Measurements from ENCODE around the gene TUBGCP4. TPM values are rescaled to one million over a fixed set of nuclear protein-coding genes. Genes with fewer than 3 reads are reported as not detected.
A peak's percentile ranks its signal among the peaks of the same experiment; 100 is the strongest.

The TUBGCP4 gene
- total and polyA plus RNA-seq, 9 of the 15 experiments (the other 6 are each of a cell fraction or from before 2014, with no cell fraction given), result 10.7 to 50.2 (median 29.6) TPM

DNA sequence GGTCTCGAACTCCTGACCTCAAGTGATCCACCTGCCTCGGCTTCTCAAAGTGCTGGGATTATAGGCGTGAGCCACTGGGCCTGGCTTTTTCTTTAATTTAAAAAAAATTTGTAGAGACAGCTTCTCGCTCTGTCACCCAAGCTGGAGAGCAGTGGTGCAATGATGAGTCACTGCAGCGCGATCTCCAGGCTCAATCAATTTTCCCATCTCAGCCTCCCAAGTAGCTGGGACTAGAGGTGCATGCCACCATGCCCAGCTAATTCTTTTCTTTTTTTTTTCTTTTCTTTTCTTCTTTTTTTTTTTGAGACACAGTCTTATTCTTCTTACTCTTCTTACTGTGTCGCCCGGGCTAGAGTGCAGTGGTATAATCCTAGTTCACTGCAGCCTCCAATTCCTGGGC lies 19.8 kb downstream of the TUBGCP4 start:
- H2AFZ ChIP-seq (ENCODE audit: low read depth, low read length), result no peak overlapping the region
- H4K20me1 ChIP-seq (replicated peaks; ENCODE audit: control insufficient read depth, insufficient read depth, low read length), result no peaks in the 10 kb centered on the region
- intact Hi-C loops (cut with micrococcal nuclease) (no loop called here), in situ Hi-C loops (cut with MboI) (no loop called here)
- POLR2A ChIA-PET, result interaction anchor here (1.0 to 1.3 kb wide), 3 partner anchors 8 to 15 kb away, joined by 3 to 8 read pairs (median 3); no protein-coding TSS in a partner anchor
- no peak overlapping the region for H3K9ac ChIP-seq (ENCODE audit: insufficient read depth in 1 of 2, low read depth in 2 of 2, low read length in 2 of 2)
- H3K36me3 ChIP-seq (ENCODE audit: control insufficient read depth, insufficient read depth, low read length), result peaks cover 66% of the 10 kb centered on the region
- H3K27me3 ChIP-seq (ENCODE audit: control insufficient read depth in 2 of 2, insufficient read depth in 2 of 2, low read length in 2 of 2), result no peaks in the 10 kb centered on the region
- H3K27ac ChIP-seq (ENCODE audit: extremely low read depth, low read depth, low read length), result no peak overlapping the region
- no TSS peak for BruUV-seq (replicated peaks)
- H3K79me2 ChIP-seq (ENCODE audit: control insufficient read depth, insufficient read depth, low read length), result no peaks in the 10 kb centered on the region
- WGBS (ENCODE audit: insufficient coverage, low coverage, missing lambda C conversion rate), result 75% methylated on average over 8 of the region's 8 CpGs
- peak; percentile 70 for ATAC-seq
- no peaks in the 10 kb centered on the region for H3K4me1 ChIP-seq (replicated peaks in 1 of 2; ENCODE audit: control insufficient read depth in 2 of 2, insufficient read depth in 2 of 2, low read length in 2 of 2)
- H3K4me2 ChIP-seq (ENCODE audit: insufficient read depth, low read length), result no peak overlapping the region
- no peaks in the 10 kb centered on the region for H3K9me3 ChIP-seq (replicated peaks; ENCODE audit: control insufficient read depth, insufficient read depth, low read depth, low read length)
- no peaks in the 10 kb centered on the region for H3K9me1 ChIP-seq (ENCODE audit: control insufficient read depth, insufficient read depth, low read length)
- CTCF ChIA-PET (ENCODE audit: low intra/inter-chr PET ratio), result no interaction called here
- peak; percentile 87 for FAIRE-seq
- no peak overlapping the region for H3K4me3 ChIP-seq
- DNase-seq (ENCODE audit: extremely low read depth in 1 of 4, low spot score in 3 of 4), result peak in 1 of 4 experiments; percentile 36
- TF ChIP-seq ATF1 (CRISPR knock-in tag; IDR thresholded peaks at IDR 0.05), result no peak
- peak; percentile 14; the same call in 1 of the 2 replicates for TF ChIP-seq ATF1 (tag; IDR thresholded peaks at IDR 0.05)
- TF ChIP-seq SMARCA4 (IDR thresholded peaks at IDR 0.05), result peak; percentile 67; the same call in 1 of the 2 replicates
- TF ChIP-seq HNRNPLL (IDR thresholded peaks at IDR 0.05; ENCODE audit: low read depth, low read length, poor library complexity, severe bottlenecking), result no peak
- TF ChIP-seq, protein P1, sequence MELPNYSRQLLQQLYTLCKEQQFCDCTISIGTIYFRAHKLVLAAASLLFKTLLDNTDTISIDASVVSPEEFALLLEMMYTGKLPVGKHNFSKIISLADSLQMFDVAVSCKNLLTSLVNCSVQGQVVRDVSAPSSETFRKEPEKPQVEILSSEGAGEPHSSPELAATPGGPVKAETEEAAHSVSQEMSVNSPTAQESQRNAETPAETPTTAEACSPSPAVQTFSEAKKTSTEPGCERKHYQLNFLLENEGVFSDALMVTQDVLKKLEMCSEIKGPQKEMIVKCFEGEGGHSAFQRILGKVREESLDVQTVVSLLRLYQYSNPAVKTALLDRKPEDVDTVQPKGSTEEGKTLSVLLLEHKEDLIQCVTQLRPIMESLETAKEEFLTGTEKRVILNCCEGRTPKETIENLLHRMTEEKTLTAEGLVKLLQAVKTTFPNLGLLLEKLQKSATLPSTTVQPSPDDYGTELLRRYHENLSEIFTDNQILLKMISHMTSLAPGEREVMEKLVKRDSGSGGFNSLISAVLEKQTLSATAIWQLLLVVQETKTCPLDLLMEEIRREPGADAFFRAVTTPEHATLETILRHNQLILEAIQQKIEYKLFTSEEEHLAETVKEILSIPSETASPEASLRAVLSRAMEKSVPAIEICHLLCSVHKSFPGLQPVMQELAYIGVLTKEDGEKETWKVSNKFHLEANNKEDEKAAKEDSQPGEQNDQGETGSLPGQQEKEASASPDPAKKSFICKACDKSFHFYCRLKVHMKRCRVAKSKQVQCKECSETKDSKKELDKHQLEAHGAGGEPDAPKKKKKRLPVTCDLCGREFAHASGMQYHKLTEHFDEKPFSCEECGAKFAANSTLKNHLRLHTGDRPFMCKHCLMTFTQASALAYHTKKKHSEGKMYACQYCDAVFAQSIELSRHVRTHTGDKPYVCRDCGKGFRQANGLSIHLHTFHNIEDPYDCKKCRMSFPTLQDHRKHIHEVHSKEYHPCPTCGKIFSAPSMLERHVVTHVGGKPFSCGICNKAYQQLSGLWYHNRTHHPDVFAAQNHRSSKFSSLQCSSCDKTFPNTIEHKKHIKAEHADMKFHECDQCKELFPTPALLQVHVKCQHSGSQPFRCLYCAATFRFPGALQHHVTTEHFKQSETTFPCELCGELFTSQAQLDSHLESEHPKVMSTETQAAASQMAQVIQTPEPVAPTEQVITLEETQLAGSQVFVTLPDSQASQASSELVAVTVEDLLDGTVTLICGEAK (IDR thresholded peaks at IDR 0.05), result no peak
- TF ChIP-seq, protein P1 (CRISPR knock-in tag; IDR thresholded peaks at IDR 0.05), result no peak
- TF ChIP-seq ETV5 (CRISPR knock-in tag; IDR thresholded peaks at IDR 0.05; ENCODE audit: low read depth), result no peak
- TF ChIP-seq ZNF212 (CRISPR knock-in tag; IDR thresholded peaks at IDR 0.05), result no peak
- no peak for TF ChIP-seq SRSF7 (optimal IDR thresholded peaks at IDR 0.05; ENCODE audit: low read depth, low read length)
- TF ChIP-seq NFE2 (IDR thresholded peaks at IDR 0.05; ENCODE audit: low read depth), result peak; percentile 58; the same call in 1 of the 2 replicates
- peak; percentile 13; the same call in 1 of the 2 replicates for TF ChIP-seq ATF7 (IDR thresholded peaks at IDR 0.05)
- TF ChIP-seq, protein P2, sequence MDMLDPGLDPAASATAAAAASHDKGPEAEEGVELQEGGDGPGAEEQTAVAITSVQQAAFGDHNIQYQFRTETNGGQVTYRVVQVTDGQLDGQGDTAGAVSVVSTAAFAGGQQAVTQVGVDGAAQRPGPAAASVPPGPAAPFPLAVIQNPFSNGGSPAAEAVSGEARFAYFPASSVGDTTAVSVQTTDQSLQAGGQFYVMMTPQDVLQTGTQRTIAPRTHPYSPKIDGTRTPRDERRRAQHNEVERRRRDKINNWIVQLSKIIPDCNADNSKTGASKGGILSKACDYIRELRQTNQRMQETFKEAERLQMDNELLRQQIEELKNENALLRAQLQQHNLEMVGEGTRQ (CRISPR knock-in tag; IDR thresholded peaks at IDR 0.05), result no peak
- TF ChIP-seq YBX1 (IDR thresholded peaks at IDR 0.05), result no peak
- no peak for TF ChIP-seq GATAD2A (IDR thresholded peaks at IDR 0.05)
- TF ChIP-seq NFYB (IDR thresholded peaks at IDR 0.05; ENCODE audit: extremely low read depth, insufficient read length), result no peak
- no peak for TF ChIP-seq TARDBP (IDR thresholded peaks at IDR 0.05)

All from K562 (cell line).